ENCODE results near the gene ATF7. TPM values are rescaled to one million over a fixed set of nuclear protein-coding genes. Genes with fewer than 3 reads are reported as not detected.

The ATF7 gene
- total and polyA plus RNA-seq, 2 of the 13 experiments (the other 11 are each of a cell fraction or from before 2014, with no cell fraction given): 9.6 to 16.2 TPM

DNA sequence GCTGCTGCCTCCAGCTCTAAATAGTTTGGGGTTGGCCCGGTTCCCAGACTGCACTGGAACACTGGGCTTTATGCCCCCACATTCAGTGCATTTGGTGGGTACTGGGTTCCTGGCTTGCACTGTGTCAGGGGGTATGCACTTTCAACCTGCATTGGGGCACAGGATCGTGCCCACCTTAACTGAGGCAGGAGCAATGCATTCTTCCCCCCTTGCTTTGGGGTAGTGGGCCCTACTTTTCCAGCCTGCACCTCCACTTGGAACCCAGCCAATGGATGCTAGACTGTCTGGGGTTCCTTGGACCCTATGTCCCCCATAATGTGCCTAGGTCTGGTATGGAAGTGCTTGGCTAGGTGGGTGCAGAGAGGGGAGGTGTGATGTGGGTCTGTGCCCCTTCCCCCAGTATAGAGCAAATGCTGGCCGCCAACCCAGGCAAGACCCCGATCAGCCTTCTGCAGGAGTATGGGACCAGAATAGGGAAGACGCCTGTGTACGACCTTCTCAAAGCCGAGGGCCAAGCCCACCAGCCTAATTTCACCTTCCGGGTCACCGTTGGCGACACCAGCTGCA, 124.5 kb downstream of the ATF7 start (continued):
- TF ChIP-seq TAF15 (IDR thresholded peaks at IDR 0.05; ENCODE audit: low read depth, low read length, poor library complexity, severe bottlenecking) (no peak), REPIN1 (CRISPR knock-in tag; IDR thresholded peaks at IDR 0.05; ENCODE audit: borderline replicate concordance, low read depth) (no peak), HIC2 (CRISPR knock-in tag; IDR thresholded peaks at IDR 0.05; ENCODE audit: low read depth) (0 out of 2 replicates have a peak, but pooled peaks have one; percentile 3), ZNF335 (CRISPR knock-in tag; IDR thresholded peaks at IDR 0.05) (peak; percentile 18; the same call in 1 of the 2 replicates), ZBTB44 (CRISPR knock-in tag; IDR thresholded peaks at IDR 0.05) (no peak)

DNA sequence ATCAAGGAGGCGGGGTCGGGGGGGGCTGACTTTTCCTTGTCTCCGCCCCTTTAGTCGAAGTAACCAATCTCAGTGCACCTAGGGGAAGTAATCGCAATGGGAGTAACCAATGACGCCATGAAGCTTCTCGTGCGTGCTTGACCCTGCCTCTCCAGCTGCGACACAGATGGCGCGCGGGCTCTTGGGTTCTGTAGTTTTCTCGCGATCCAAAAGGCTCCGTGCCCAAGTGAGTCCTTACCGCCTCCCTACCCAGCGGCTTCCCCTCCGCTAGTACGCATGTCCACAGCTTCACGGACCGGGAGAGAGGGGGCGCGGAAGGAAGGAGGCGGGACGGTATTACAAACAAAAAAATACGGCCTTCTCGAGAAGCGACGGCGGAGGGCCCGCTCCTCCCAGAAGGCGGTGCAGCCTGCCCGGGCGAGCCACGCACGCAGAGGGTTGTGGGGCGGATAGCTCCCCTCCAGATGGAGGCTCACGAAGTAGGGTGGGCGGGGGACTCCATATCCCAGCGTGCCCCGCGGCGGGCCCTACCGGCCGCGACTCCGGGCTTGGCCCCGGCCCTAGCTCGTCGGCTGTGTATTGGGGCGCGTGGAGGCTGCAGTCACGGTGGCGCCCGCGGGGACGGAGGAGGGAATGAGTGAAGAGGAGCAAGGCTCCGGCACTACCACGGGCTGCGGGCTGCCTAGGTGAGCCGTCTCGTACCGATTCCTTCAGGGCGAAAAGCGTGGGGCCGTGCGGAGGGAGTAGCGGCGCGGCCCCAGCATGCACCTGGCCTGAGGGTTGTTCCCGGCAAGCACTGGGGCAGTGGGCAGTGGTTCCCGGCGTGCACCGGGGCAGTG, 125.2 kb downstream of the ATF7 start, which contains the start of gene TARBP2:
Gene TARBP2 (plus strand): TSS at position 508 of the 839 bp plus-strand sequence. CDS start 126 bp downstream, at position 634.
- Histone ChIP-seq H3K27me3 (ENCODE audit: control insufficient read depth in 1 of 2, insufficient read depth in 2 of 2, low read length in 2 of 2) (no peaks in the 10 kb centered on the region; a peak in 1 of 5 replicates), H3K9me3 (ENCODE audit: low read length) (no peaks in the 10 kb centered on the region), H3K27ac (ENCODE audit: extremely low read length, insufficient read depth, low read length) (peak within 1 kb of the TSS; percentile 88), H3K4me3 (replicated peaks in 1 of 3; ENCODE audit: insufficient read depth in 1 of 3, low read depth in 2 of 3, low read length in 3 of 3) (peak within 1 kb of the TSS; percentile 69 to 78 (median 76)), H4K20me1 (ENCODE audit: insufficient read depth, low read length) (no peaks in the 10 kb centered on the region), H3K36me3 (replicated peaks in 1 of 2; ENCODE audit: control insufficient read depth in 1 of 2, insufficient read depth in 2 of 2, low read length in 2 of 2) (peaks cover 7 to 17% of the 10 kb centered on the region in 2 experiments; a peak in 4 of 5 replicates), H3K4me2 (ENCODE audit: low read depth, low read length) (peak within 1 kb of the TSS; percentile 96), H3K4me1 (ENCODE audit: insufficient read depth, low read length) (peaks cover 48% of the 10 kb centered on the region), H2AFZ (ENCODE audit: low read length) (no peak within 1 kb of the TSS), H3K79me2 (ENCODE audit: insufficient read depth, low read length) (peaks cover 16% of the 10 kb centered on the region), H3K9ac (ENCODE audit: insufficient read depth, low read depth, low read length) (peak within 1 kb of the TSS; percentile 89)
- peak; percentile 99 for DNase-seq (ENCODE audit: low spot score)
- ChIA-PET CTCF (ENCODE audit: low intra/inter-chr PET ratio, low total read pairs) (no interaction called here), POLR2A (interaction anchor here (0.6 to 3.4 kb wide), 47 partner anchors 9 to 779 kb away, joined by 3 to 58 read pairs (median 5); partner anchors contain the start of genes AAAS, ATF7, ATP5MC2 and CBX5)
- intact Hi-C loops (cut with micrococcal nuclease; ENCODE audit: unreplicated experiment) (loop anchor here (2.0 kb wide), 2 partner anchors 152 to 180 kb away; partner anchors contain the start of gene AAAS), in situ Hi-C loops (cut with HindIII; ENCODE audit: extremely low pct_ligation_motif_present, low pct_unique_long_range_greater_than_20kb) (loop anchor here (5.0 kb wide), 1 partner anchor 174 kb away; no protein-coding TSS in a partner anchor)
- BruUV-seq (replicated peaks): no TSS peak
- WGBS (ENCODE audit: low lambda C conversion rate): 0% methylated on average over 7 of the region's 74 CpGs
- peak; percentile 100 for FAIRE-seq
- ATAC-seq: peak; percentile 83
- TF ChIP-seq ZSCAN12 (CRISPR knock-in tag; IDR thresholded peaks at IDR 0.05) (0 out of 2 replicates have a peak, but pooled peaks have one; percentile 15), DMAP1 (CRISPR knock-in tag; IDR thresholded peaks at IDR 0.05) (peak; percentile 95), KLF12 (CRISPR knock-in tag; IDR thresholded peaks at IDR 0.05; ENCODE audit: borderline replicate concordance) (peak; percentile 81; the same call in 1 of the 2 replicates)

Data from HepG2 (cell line).